IPS-18a (cell line): ENCODE data around the gene FASTK.
"Not testable (repeated sequence)": the region's sequence is repeated elsewhere in the genome, so short reads cannot be mapped to it uniquely, and the experiment has no call there.

Source experiments
- H3K27ac ChIP-seq: one replicate; pipeline ENCODE4 v1.5.1; 2013; ENCODE audit warnings: low read length
- H3K27me3 ChIP-seq: one replicate; pipeline ENCODE4 v1.6.1; 2013; ENCODE audit warnings: mild to moderate bottlenecking, low read length; ENCODE audit not compliant: control insufficient read depth, insufficient read depth
- H3K36me3 ChIP-seq: one replicate; pipeline ENCODE4 v1.6.1; 2013; ENCODE audit warnings: low read depth, low read length; ENCODE audit not compliant: control insufficient read depth
- H3K4me1 ChIP-seq: one replicate; pipeline ENCODE4 v1.6.1; 2013; ENCODE audit warnings: low read depth, low read length; ENCODE audit not compliant: control insufficient read depth
- H3K4me3 ChIP-seq: one replicate; pipeline ENCODE4 v1.5.1; 2013; ENCODE audit warnings: low read length
- H3K9ac ChIP-seq: one replicate; pipeline ENCODE4 v1.6.1; 2013; ENCODE audit warnings: mild to moderate bottlenecking, low read length, moderate library complexity
- H3K9me3 ChIP-seq: one replicate; pipeline ENCODE4 v1.6.1; 2013; ENCODE audit warnings: low read depth, low read length; ENCODE audit not compliant: control insufficient read depth

FASTK gene

DNA sequence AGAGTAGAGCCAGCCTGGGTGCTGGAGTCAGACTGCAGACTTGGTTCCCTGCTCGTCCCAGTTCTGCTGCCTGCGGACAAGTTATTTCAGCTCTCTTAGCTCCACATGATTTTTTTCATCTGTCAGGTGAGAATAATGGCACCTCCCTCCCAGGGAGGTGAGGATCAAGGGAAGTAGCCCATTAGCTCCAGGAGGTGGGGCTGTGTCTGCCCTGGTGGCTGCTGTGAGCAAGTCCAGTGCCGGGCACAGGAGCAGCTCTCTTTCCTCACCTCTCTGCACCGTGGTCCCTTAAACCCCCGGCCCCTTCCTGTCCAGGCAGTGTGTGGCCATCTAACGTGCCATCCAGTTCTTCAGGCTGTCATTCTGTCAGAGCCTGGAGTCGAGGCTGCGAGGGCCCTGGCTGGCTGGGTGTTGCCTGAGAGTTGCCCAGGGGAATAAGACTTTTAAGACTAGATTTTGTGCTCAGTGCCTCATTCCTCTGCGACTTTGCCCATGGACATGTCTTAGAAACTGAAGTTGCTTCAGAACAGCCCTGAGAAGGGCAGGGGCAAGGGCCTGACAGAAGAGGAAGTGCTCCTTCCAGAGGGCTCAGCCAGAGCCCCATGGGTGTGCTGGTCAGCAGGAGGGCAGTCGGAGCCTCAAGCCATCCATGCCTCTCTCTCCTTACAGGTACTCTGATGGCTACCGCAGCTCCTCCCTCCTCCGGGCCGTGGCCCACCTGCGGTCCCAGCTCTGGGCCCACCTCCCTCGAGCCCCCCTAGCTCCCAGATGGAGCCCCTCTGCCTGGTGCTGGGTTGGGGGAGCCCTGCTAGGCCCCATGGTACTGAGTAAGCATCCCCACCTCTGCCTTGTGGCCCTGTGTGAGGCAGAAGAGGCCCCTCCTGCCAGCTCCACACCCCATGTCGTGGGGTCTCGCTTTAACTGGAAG is 47.4 kb downstream of the FASTK start:
- peaks cover 5% of the 10 kb centered on the region for H3K36me3 ChIP-seq
- H3K4me1 ChIP-seq = no peaks in the 10 kb centered on the region
- H3K9ac ChIP-seq = no peak overlapping the region
- no peak overlapping the region for H3K27ac ChIP-seq
- no peak overlapping the region for H3K4me3 ChIP-seq
- H3K9me3 ChIP-seq = no peaks in the 10 kb centered on the region
- H3K27me3 ChIP-seq = no peaks in the 10 kb centered on the region

- H3K4me3 ChIP-seq = no peak overlapping the region
- no peak overlapping the region for H3K27ac ChIP-seq
- no peaks in the 10 kb centered on the region for H3K9me3 ChIP-seq
- peaks cover 6% of the 10 kb centered on the region for H3K4me1 ChIP-seq
- H3K27me3 ChIP-seq = peaks cover 6% of the 10 kb centered on the region
- peaks cover 5% of the 10 kb centered on the region for H3K36me3 ChIP-seq
- H3K9ac ChIP-seq = no peak overlapping the region
Measured at GRCh38 chr7:151031011-151031410, 49.6 kb downstream of the FASTK start.

- H3K27ac ChIP-seq = no peak overlapping the region
- no peak overlapping the region for H3K9ac ChIP-seq
Measured at GRCh38 chr7:151028948-151029501, 51.6 kb downstream of the FASTK start.

DNA sequence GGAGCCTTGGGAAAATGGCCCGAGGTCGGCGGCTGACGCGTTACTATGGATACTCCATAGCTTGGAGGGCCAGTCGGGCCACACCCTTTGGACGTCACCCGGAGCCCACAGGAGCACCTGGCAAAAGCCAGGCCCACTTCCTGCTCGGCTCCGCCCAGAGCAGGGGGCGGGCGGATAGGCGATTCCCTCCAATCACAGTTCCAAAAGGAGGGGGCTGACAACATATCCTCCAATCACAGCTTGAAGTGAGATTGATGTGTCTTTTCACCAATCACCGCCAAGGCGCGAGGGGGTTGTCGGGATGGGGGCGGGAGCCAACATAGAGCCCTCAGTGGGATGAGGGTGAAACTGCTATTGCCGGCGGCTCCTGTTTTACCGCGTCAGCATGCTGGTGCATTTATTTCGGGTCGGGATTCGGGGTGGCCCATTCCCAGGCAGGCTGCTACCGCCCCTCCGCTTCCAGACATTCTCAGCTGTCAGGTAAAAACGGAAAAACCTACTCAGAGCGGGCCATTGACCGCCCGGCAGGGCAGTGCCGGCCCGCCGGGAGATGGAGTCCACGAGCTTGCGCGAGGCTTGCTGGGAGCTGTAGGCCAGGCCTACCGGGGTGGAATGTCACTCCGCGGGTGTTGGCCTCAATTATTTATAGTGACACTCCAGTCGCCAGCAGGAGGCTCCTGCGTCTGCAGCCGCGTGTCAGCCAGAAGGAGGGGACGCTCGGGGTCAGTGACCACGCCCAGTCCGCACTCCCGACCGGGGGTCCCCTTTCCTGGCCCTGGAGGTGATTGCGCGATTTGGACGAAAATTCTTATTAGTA is 52.3 kb downstream of the FASTK start, which contains the start of gene ABCB8:
Gene ABCB8 (plus strand): TSS at position 320 of the 817 bp plus-strand sequence. CDS start 66 bp downstream, at position 386.
- Histone ChIP-seq H3K27ac (no peak within 1 kb of the TSS), H3K36me3 (no peaks in the 10 kb centered on the region), H3K9me3 (no peaks in the 10 kb centered on the region), H3K27me3 (peaks cover 9% of the 10 kb centered on the region), H3K4me1 (peaks cover 6% of the 10 kb centered on the region), H3K9ac (peak within 1 kb of the TSS; percentile 58), H3K4me3 (peak within 1 kb of the TSS; percentile 96)

More at GRCh38 chr7:151028948-151029501, 51.6 kb downstream of the FASTK start:
- Histone ChIP-seq H3K4me3 (peak overlapping the region; percentile 96), H3K27me3 (peaks cover 9% of the 10 kb centered on the region), H3K36me3 (no peaks in the 10 kb centered on the region), H3K4me1 (peaks cover 6% of the 10 kb centered on the region), H3K9me3 (no peaks in the 10 kb centered on the region)

DNA sequence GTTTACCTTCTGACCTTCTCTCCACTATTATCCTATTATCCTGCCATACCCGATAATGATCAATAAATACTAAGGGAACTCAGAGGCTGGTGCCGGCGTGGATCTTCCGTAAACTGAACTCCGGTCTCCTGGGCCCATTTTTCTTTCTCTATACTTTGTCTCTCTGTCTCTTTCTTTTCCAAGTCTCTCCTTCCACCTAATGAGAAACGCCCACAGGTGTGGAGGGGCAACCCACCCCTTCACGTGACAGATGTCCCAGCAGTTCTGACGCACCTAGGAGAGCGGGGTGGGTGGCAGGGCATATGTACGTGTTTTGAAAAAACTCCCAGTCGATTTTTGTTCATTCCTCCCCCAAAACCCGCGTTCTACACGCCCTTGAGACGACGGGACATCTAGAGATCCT is 52.9 kb downstream of the FASTK start:
- peak overlapping the region; percentile 47 for H3K9ac ChIP-seq
- not testable (repeated sequence) for H3K9me3 ChIP-seq, H3K27me3 ChIP-seq, H3K36me3 ChIP-seq, H3K4me1 ChIP-seq, H3K27ac ChIP-seq
- peak overlapping the region; percentile 96 for H3K4me3 ChIP-seq

- not testable (repeated sequence) for H3K36me3 ChIP-seq, H3K4me1 ChIP-seq, H3K27ac ChIP-seq, H3K9me3 ChIP-seq, H3K27me3 ChIP-seq
- Histone ChIP-seq H3K4me3 (peak overlapping the region; percentile 96), H3K9ac (peak overlapping the region; percentile 47)
Measured at GRCh38 chr7:151026771-151027727, 53.6 kb downstream of the FASTK start.
